Ovary (tissue), 1 donor: ENCODE measurements around the gene CHIA.

ENCODE experiments used
- EP300 ChIP-seq: sonication (generic); formaldehyde crosslinking; IDR thresholded peaks from one replicate; pipeline ENCODE4 v1.6.1; 2017; ENCODE audit warnings: antibody characterized with exemption
- POLR2A ChIP-seq: fragments of 450-650 bp; IDR thresholded peaks from one replicate; pipeline ENCODE4 v1.6.1; 2017; ENCODE audit warnings: antibody characterized with exemption, mild to moderate bottlenecking, moderate library complexity

GRCh38 chr1:111309690-111310089, 19.0 kb downstream of the CHIA start:
- no peak for TF ChIP-seq POLR2A
- no peak for TF ChIP-seq EP300
